ENCODE results near the gene SLC16A5.

Gene SLC16A5

GRCh38 chr17:75088465-75089417 is 987 bp downstream of the SLC16A5 start:
- DNase-seq, result no peak

GRCh38 chr17:75090871-75091854 is 3.4 kb downstream of the SLC16A5 start:
- DNase-seq, result no peak

- DNase-seq, result no peak
Observed at GRCh38 chr17:75091855-75092327, 4.1 kb downstream of the SLC16A5 start.

- DNase-seq, result no peak
Observed at GRCh38 chr17:75093548-75094158, 5.9 kb downstream of the SLC16A5 start.

GRCh38 chr17:75094871-75095399 is 7.2 kb downstream of the SLC16A5 start:
- DNase-seq, result no peak

- no peak for DNase-seq
Observed at GRCh38 chr17:75096082-75096625, 8.4 kb downstream of the SLC16A5 start.

GRCh38 chr17:75097865-75098264 is 10.1 kb downstream of the SLC16A5 start:
- no peak for DNase-seq

GRCh38 chr17:75098861-75099260 is 11.1 kb downstream of the SLC16A5 start:
- DNase-seq, result no peak

GRCh38 chr17:75099881-75100595 is 12.3 kb downstream of the SLC16A5 start:
- DNase-seq, result no peak

GRCh38 chr17:75102385-75102821 is 14.6 kb downstream of the SLC16A5 start:
- DNase-seq, result no peak

GRCh38 chr17:75103601-75104554 is 16.1 kb downstream of the SLC16A5 start:
- DNase-seq, result no peak

GRCh38 chr17:75105126-75106080 is 17.6 kb downstream of the SLC16A5 start:
- DNase-seq, result no peak

GRCh38 chr17:75108193-75108592 is 20.4 kb downstream of the SLC16A5 start:
- no peak for DNase-seq

GRCh38 chr17:75109046-75109406 is 21.3 kb downstream of the SLC16A5 start:
- no peak for DNase-seq

- DNase-seq, result peak; percentile 94
Observed at GRCh38 chr17:75109407-75110233, 21.9 kb downstream of the SLC16A5 start, which contains the start of gene ARMC7. Gene ARMC7, plus strand, starts transcription at chr17:75109969. Its CDS starts 320 bp downstream, at chr17:75110289.

GRCh38 chr17:75110234-75110937 is 22.6 kb downstream of the SLC16A5 start:
- peak; percentile 39 for DNase-seq

GRCh38 chr17:75111777-75112335 is 24.1 kb downstream of the SLC16A5 start:
- no peak for DNase-seq
